Endothelial cell of umbilical vein (primary cell): ENCODE data around the gene CPNE5. TPM values are rescaled to one million over a fixed set of nuclear protein-coding genes. Genes with fewer than 3 reads are reported as not detected.

Source experiments
- BruUV-seq: library from RNA; stranded (reverse); fragments of 400-500 nt; replicated peaks from 2 replicates; lab custom pipeline; 2021; lab: Mats Ljungman, UMichigan
- CTCF ChIA-PET: fragments of 300-600, 350-600 bp; sonication (Branson Sonifier 250); formaldehyde crosslinking; loops from one replicate; lab custom pipeline; 2021; ENCODE audit warnings: antibody characterized with exemption, inconsistent platforms; lab: Charles Lee
- POLR2A ChIA-PET: fragments of 300-600, 350-600 bp; sonication (Branson Sonifier 250); formaldehyde crosslinking; loops from one replicate; lab custom pipeline; 2021; ENCODE audit warnings: antibody characterized with exemption, inconsistent platforms; lab: Charles Lee
- DNase-seq: peaks from one replicate; pipeline ENCODE4 v3.0.0-alpha.2; 2011; ENCODE audit warnings: low read depth, low spot score
- FAIRE-seq: peaks from 2 replicates; lab custom pipeline; 2011; peaks lifted over from hg19 to GRCh38; lab: Jason Lieb, UNC
- H2AFZ ChIP-seq: 2 replicates; pipeline ENCODE4 v1.6.0; 2012; ENCODE audit warnings: low read depth, low read length, control low read depth, inconsistent platforms
- H3K27ac ChIP-seq: 2 replicates; pipeline ENCODE4 v1.5.1; 2011; ENCODE audit warnings: low read depth, mild to moderate bottlenecking, control low read depth, low read length, moderate library complexity; ENCODE audit not compliant: insufficient read depth
- H3K27me3 ChIP-seq, 2 experiments: 2 replicates each; pipeline versions ENCODE4 v1.6.0 to v1.6.1; 2011; ENCODE audit warnings: low read length in 2 of 2, mixed read lengths in 1 of 2; ENCODE audit not compliant: control insufficient read depth in 2 of 2, insufficient read depth in 2 of 2
- H3K36me3 ChIP-seq, 2 experiments: 2 replicates in 1 of 2; 3 replicates in 1 of 2; pipeline ENCODE4 v1.5.1; 2011; ENCODE audit warnings: low read length in 2 of 2, mild to moderate bottlenecking in 1 of 2, moderate library complexity in 1 of 2; ENCODE audit not compliant: control insufficient read depth in 2 of 2, insufficient read depth in 2 of 2; ENCODE audit errors: extremely low read depth in 1 of 2
- H3K4me1 ChIP-seq: 3 replicates; pipeline ENCODE4 v1.5.1; 2011; ENCODE audit warnings: mild to moderate bottlenecking, low read length; ENCODE audit not compliant: control insufficient read depth, insufficient read depth; ENCODE audit errors: extremely low read depth
- H3K4me2 ChIP-seq: 2 replicates; pipeline ENCODE4 v1.6.1; 2011; ENCODE audit warnings: low read length, control low read depth, mixed read lengths; ENCODE audit not compliant: insufficient read depth
- H3K4me3 ChIP-seq, 3 experiments: fragments of 200-600 bp in 1 of 3; sonication (generic), shearing (Covaris generic) in 1 of 3; replicated peaks in 1 of 3; 2 replicates each; pipeline ENCODE4 v1.5.1; 2011 to 2016; ENCODE audit warnings: control low read depth in 3 of 3, low read length in 3 of 3, mild to moderate bottlenecking in 2 of 3, inconsistent platforms in 1 of 3, low read depth in 1 of 3, moderate library complexity in 1 of 3; ENCODE audit not compliant: insufficient read depth in 1 of 3
- H3K79me2 ChIP-seq: 2 replicates; pipeline ENCODE4 v1.6.0; 2012; ENCODE audit warnings: low read length, inconsistent platforms; ENCODE audit not compliant: control insufficient read depth, insufficient read depth
- H3K9ac ChIP-seq: replicated peaks from 2 replicates; pipeline ENCODE3; 2011; ENCODE audit warnings: low read length, control low read depth; ENCODE audit not compliant: insufficient read depth; ENCODE audit errors: extremely low read depth
- H3K9me1 ChIP-seq: replicated peaks from 3 replicates; pipeline ENCODE4 v1.6.0; 2011; ENCODE audit warnings: mild to moderate bottlenecking, low read length; ENCODE audit not compliant: control insufficient read depth, insufficient read depth; ENCODE audit errors: extremely low read depth
- H3K9me3 ChIP-seq: replicated peaks from 2 replicates; pipeline ENCODE4 v1.5.1; 2012; ENCODE audit warnings: low read length, inconsistent platforms; ENCODE audit not compliant: control insufficient read depth, insufficient read depth
- H4K20me1 ChIP-seq: replicated peaks from 2 replicates; pipeline ENCODE3; 2011; ENCODE audit warnings: mild to moderate bottlenecking, low read length; ENCODE audit not compliant: control insufficient read depth, insufficient read depth; ENCODE audit errors: extremely low read depth
- CTCF ChIP-seq, 2 donors: IDR thresholded peaks; 1 replicate in 1 of 2; 2 replicates in 1 of 2; pipeline ENCODE4 v1.5.1; 2011; ENCODE audit warnings: low read length in 2 of 2, mild to moderate bottlenecking in 2 of 2, moderate library complexity in 2 of 2, control low read depth in 1 of 2, inconsistent platforms in 1 of 2, low read depth in 1 of 2; ENCODE audit not compliant: insufficient read depth in 1 of 2; ENCODE audit errors: extremely low read depth in 1 of 2
- EZH2 ChIP-seq: IDR thresholded peaks from 2 replicates; pipeline ENCODE4 v1.6.1; 2012; ENCODE audit warnings: borderline replicate concordance, low read depth, mild to moderate bottlenecking, moderate library complexity, low read length, inconsistent platforms; ENCODE audit not compliant: severe bottlenecking
- FOS ChIP-seq: IDR thresholded peaks from 2 replicates; pipeline ENCODE4 v1.6.1; 2011; ENCODE audit warnings: mild to moderate bottlenecking, low read length, moderate library complexity, borderline replicate concordance; ENCODE audit not compliant: insufficient read depth
- GATA2 ChIP-seq: IDR thresholded peaks from 2 replicates; pipeline ENCODE4 v1.7.0; 2011; ENCODE audit warnings: low read depth, mild to moderate bottlenecking, moderate library complexity, mixed read lengths, low read length; ENCODE audit not compliant: insufficient read length, insufficient read depth
- JUN ChIP-seq: IDR thresholded peaks from 2 replicates; pipeline ENCODE4 v1.6.1; 2011; ENCODE audit warnings: borderline replicate concordance, low read depth; ENCODE audit not compliant: insufficient read length, insufficient read depth
- MAX ChIP-seq: IDR thresholded peaks from 2 replicates; pipeline ENCODE4 v1.6.1; 2011; ENCODE audit not compliant: insufficient read depth, insufficient read length
- MYC ChIP-seq: IDR thresholded peaks from one replicate; pipeline ENCODE4 v1.6.1; 2011; ENCODE audit warnings: mild to moderate bottlenecking, low read depth, low read length
- POLR2A ChIP-seq: IDR thresholded peaks from 2 replicates; pipeline ENCODE4 v1.6.1; 2012; ENCODE audit warnings: low read depth, mild to moderate bottlenecking, control low read depth, low read length
- POLR2AphosphoS5 ChIP-seq: IDR thresholded peaks from 2 replicates; pipeline ENCODE4 v1.6.1; 2012; ENCODE audit warnings: low read depth, mild to moderate bottlenecking, control low read depth, low read length, moderate library complexity; ENCODE audit not compliant: insufficient read depth
- dilution Hi-C: fragments of 300-500 bp; cut with MboI; formaldehyde crosslinking; loops from one replicate; pipeline ENCODE4 v1.15.0; 2019; ENCODE audit warnings: low sequenced_read_pairs; ENCODE audit not compliant: extremely low pct_ligation_motif_present
- intact Hi-C: fragments of 100-400 bp; cut with micrococcal nuclease; formaldehyde crosslinking; loops from one replicate; pipeline ENCODE4 v1.10.0; 2022
- polyA plus RNA-seq, 4 experiments: library from polyadenylated mRNA; depleted of rRNA in 3 of 4; stranded (reverse) in 3 of 4; unstranded in 1 of 4; fragments of >200 nt; gene quantifications; 2 replicates each; pipeline versions ENCODE4 v1.2.1 to v1.2.3, GENCODE V29; 2011 to 2012; ENCODE audit warnings: missing spikeins in 1 of 4
- total RNA-seq: library from RNA; stranded (reverse); gene quantifications from 2 replicates; pipeline ENCODE4 v1.2.3, GENCODE V29; 2021

CPNE5 gene
- total and polyA plus RNA-seq, 2 donors (not counting 3 experiments of a cell fraction or from before 2014, with no cell fraction given) = 18.8 to 49.4 TPM

- H3K4me2 ChIP-seq = no peak overlapping the region
- DNase-seq = no peak
- POLR2A ChIA-PET = no interaction called here
- H3K4me3 ChIP-seq = no peak overlapping the region
- no peaks in the 10 kb centered on the region for H3K4me1 ChIP-seq
- FAIRE-seq = no peak
- no peaks in the 10 kb centered on the region for H4K20me1 ChIP-seq
- no TSS peak for BruUV-seq
- H3K9me1 ChIP-seq = no peaks in the 10 kb centered on the region
- H3K27me3 ChIP-seq = peaks cover 0 to 1% of the 10 kb centered on the region in 2 experiments
- no peaks in the 10 kb centered on the region for H3K9me3 ChIP-seq
- H2AFZ ChIP-seq = no peak overlapping the region
- H3K79me2 ChIP-seq = no peaks in the 10 kb centered on the region
- intact Hi-C loops (no loop called here), dilution Hi-C loops (no loop called here)
- H3K36me3 ChIP-seq = no peaks in the 10 kb centered on the region
- no peak overlapping the region for H3K9ac ChIP-seq
- CTCF ChIA-PET = interaction anchor here (1.1 to 1.5 kb wide), 3 partner anchors 11 to 102 kb away, joined by 3 to 7 read pairs (median 3); no protein-coding TSS in a partner anchor
- no peak overlapping the region for H3K27ac ChIP-seq
- no peak for TF ChIP-seq MAX
- TF ChIP-seq FOS = no peak
- no peak for TF ChIP-seq POLR2AphosphoS5
- TF ChIP-seq POLR2A = no peak
- TF ChIP-seq MYC = no peak
- TF ChIP-seq JUN = no peak
- no peak for TF ChIP-seq GATA2
- no peak for TF ChIP-seq EZH2
- TF ChIP-seq CTCF (IDR thresholded peaks at IDR 0.05; ENCODE audit: extremely low read depth in 1 of 2, insufficient read depth in 1 of 2, low read depth in 1 of 2, low read length in 2 of 2) = no peak
Observed at GRCh38 chr6:36717231-36717825, 121.9 kb downstream of the CPNE5 start.
